H7 (cell line): ENCODE results near the gene TLCD3B. TPM values are rescaled to one million over a fixed set of nuclear protein-coding genes. Genes with fewer than 3 reads are reported as not detected.

ENCODE experiments used
- DNase-seq: peaks from one replicate; pipeline ENCODE4 v3.0.0; 2012
- H3K27me3 ChIP-seq: 2 replicates; pipeline ENCODE4 v1.6.0; 2011; ENCODE audit warnings: mild to moderate bottlenecking, low read length; ENCODE audit not compliant: control insufficient read depth, insufficient read depth
- H3K36me3 ChIP-seq: replicated peaks from 2 replicates; pipeline ENCODE4 v1.5.1; 2011; ENCODE audit warnings: low read length; ENCODE audit not compliant: control insufficient read depth, insufficient read depth
- H3K4me3 ChIP-seq: 2 replicates; pipeline ENCODE4 v1.5.1; 2011; ENCODE audit warnings: low read depth, mild to moderate bottlenecking, control low read depth, low read length, moderate library complexity; ENCODE audit not compliant: insufficient read depth
- total RNA-seq: library from RNA; depleted of rRNA; stranded (reverse); fragments of >200 nt; shearing (Covaris generic); gene quantifications from 2 replicates; pipeline ENCODE4 v1.2.3, GENCODE V29; 2014

The TLCD3B gene
- total RNA-seq, 1 experiment from 2014 or later, result 3.0 TPM

DNA sequence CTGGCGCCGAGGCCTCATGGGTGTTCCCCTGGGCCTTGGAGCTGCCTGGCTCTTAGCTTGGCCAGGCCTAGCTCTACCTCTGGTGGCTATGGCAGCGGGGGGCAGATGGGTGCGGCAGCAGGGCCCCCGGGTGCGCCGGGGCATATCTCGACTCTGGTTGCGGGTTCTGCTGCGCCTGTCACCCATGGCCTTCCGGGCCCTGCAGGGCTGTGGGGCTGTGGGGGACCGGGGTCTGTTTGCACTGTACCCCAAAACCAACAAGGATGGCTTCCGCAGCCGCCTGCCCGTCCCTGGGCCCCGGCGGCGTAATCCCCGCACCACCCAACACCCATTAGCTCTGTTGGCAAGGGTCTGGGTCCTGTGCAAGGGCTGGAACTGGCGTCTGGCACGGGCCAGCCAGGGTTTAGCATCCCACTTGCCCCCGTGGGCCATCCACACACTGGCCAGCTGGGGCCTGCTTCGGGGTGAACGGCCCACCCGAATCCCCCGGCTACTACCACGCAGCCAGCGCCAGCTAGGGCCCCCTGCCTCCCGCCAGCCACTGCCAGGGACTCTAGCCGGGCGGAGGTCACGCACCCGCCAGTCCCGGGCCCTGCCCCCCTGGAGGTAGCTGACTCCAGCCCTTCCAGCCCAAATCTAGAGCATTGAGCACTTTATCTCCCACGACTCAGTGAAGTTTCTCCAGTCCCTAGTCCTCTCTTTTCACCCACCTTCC, 43.5 kb downstream of the TLCD3B start:
- peaks cover 32% of the 10 kb centered on the region for H3K36me3 ChIP-seq
- no peaks in the 10 kb centered on the region for H3K27me3 ChIP-seq
- DNase-seq, result peak; percentile 57
- H3K4me3 ChIP-seq, result no peak overlapping the region

DNA sequence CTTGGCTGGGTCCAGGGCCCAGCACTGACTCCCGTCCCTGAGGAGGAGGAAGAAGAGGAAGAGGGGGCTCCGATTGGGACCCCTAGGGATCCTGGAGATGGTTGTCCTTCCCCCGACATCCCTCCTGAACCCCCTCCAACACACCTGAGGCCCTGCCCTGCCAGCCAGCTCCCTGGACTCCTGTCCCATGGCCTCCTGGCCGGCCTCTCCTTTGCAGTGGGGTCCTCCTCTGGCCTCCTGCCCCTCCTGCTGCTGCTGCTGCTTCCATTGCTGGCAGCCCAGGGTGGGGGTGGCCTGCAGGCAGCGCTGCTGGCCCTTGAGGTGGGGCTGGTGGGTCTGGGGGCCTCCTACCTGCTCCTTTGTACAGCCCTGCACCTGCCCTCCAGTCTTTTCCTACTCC, 44.1 kb downstream of the TLCD3B start:
- peak; percentile 49 for DNase-seq
- peaks cover 31% of the 10 kb centered on the region for H3K36me3 ChIP-seq
- no peak overlapping the region for H3K4me3 ChIP-seq
- H3K27me3 ChIP-seq, result no peaks in the 10 kb centered on the region

- peak; percentile 35 for DNase-seq
- no peak overlapping the region for H3K4me3 ChIP-seq
- peaks cover 38% of the 10 kb centered on the region for H3K36me3 ChIP-seq
- no peaks in the 10 kb centered on the region for H3K27me3 ChIP-seq
These were observed 44.8 kb downstream of the TLCD3B start for GRCh38 chr16:29986231-29986630.

DNA sequence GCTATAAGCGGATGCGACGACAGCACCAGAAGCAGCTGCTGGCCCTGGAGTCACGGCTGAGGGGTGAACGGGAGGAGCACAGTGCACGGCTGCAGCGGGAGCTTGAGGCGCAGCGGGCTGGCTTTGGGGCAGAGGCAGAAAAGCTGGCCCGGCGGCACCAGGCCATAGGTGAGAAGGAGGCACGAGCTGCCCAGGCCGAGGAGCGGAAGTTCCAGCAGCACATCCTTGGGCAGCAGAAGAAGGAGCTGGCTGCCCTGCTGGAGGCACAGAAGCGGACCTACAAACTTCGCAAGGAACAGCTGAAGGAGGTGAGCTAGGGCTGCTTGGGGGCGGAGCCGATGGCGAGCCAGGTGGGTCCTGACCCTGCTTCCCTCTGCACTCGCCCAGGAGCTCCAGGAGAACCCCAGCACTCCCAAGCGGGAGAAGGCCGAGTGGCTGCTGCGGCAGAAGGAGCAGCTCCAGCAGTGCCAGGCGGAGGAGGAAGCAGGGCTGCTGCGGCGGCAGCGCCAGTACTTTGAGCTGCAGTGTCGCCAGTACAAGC, 45.7 kb downstream of the TLCD3B start:
- peak; percentile 55 for DNase-seq
- no peak overlapping the region for H3K4me3 ChIP-seq
- H3K27me3 ChIP-seq, result no peaks in the 10 kb centered on the region
- H3K36me3 ChIP-seq, result peaks cover 40% of the 10 kb centered on the region

- Histone ChIP-seq H3K27me3 (no peaks in the 10 kb centered on the region), H3K4me3 (no peak overlapping the region), H3K36me3 (peaks cover 46% of the 10 kb centered on the region)
- no peak for DNase-seq
These were observed 46.3 kb downstream of the TLCD3B start for GRCh38 chr16:29984764-29985147.

- DNase-seq, result no peak
- Histone ChIP-seq H3K27me3 (no peaks in the 10 kb centered on the region), H3K36me3 (peaks cover 48% of the 10 kb centered on the region), H3K4me3 (no peak overlapping the region)
These were observed 46.8 kb downstream of the TLCD3B start for GRCh38 chr16:29984137-29984763.

DNA sequence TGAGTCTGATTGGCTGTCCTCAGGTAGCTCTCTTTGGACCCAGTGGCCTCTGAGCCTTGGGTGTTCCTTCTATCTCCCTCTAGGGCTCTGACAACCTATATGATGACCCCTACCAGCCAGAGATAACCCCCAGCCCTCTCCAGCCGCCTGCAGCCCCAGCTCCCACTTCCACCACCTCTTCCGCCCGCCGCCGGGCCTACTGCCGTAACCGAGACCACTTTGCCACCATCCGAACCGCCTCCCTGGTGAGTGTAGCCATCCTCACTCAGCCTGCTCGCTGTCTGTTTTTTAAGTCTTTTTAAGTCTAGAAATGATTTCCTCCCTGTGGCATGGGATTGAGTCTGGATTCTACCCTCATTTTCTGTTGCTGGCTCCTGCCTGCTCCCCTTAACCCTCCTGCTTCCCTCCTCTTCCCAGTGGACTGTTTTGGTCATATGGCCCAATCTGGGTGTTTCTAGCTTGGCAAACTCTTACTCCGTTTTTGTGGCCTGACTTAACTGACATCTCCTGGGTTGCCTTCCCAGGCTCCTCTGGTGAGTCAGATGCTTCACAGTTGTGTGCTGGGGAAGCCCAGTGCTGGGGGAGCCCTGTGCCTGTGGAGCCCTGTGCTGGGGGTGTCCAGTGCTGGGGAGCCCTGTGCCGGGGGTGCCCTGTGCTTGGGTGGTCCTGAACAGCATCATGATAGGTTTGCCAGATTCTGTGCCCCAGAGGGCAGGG, 47.5 kb downstream of the TLCD3B start:
- Histone ChIP-seq H3K4me3 (no peak overlapping the region), H3K36me3 (peaks cover 55% of the 10 kb centered on the region), H3K27me3 (no peaks in the 10 kb centered on the region)
- peak; percentile 42 for DNase-seq

GRCh38 chr16:29982560-29983419, 48.3 kb downstream of the TLCD3B start:
- no peak overlapping the region for H3K4me3 ChIP-seq
- DNase-seq, result peak; percentile 32
- peaks cover 63% of the 10 kb centered on the region for H3K36me3 ChIP-seq
- H3K27me3 ChIP-seq, result no peaks in the 10 kb centered on the region

- Histone ChIP-seq H3K4me3 (no peak overlapping the region), H3K36me3 (peaks cover 43% of the 10 kb centered on the region), H3K27me3 (no peaks in the 10 kb centered on the region)
- peak; percentile 14 for DNase-seq
These were observed 52.4 kb downstream of the TLCD3B start for GRCh38 chr16:29978564-29979270.

DNA sequence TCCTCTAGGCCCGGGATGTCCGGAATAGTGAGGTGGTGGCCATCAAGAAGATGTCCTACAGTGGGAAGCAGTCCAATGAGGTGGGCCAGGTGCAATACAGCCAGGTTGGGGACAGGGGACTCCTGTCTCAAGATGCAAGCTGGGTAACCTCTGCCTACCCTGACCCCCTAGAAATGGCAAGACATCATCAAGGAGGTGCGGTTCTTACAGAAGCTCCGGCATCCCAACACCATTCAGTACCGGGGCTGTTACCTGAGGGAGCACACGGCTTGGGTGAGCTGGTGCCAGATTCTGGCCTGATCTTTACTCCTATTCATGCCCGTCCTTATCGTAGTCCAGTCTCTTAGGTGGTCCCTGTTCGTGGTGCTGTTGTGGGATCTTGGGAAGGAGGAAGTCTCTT, 53.0 kb downstream of the TLCD3B start:
- H3K4me3 ChIP-seq, result no peak overlapping the region
- peaks cover 38% of the 10 kb centered on the region for H3K36me3 ChIP-seq
- DNase-seq, result peak; percentile 12
- H3K27me3 ChIP-seq, result no peaks in the 10 kb centered on the region

- H3K4me3 ChIP-seq, result no peak overlapping the region
- peaks cover 36% of the 10 kb centered on the region for H3K36me3 ChIP-seq
- peak; percentile 37 for DNase-seq
- H3K27me3 ChIP-seq, result peaks cover 3% of the 10 kb centered on the region
These were observed 53.8 kb downstream of the TLCD3B start for GRCh38 chr16:29977063-29977825.

DNA sequence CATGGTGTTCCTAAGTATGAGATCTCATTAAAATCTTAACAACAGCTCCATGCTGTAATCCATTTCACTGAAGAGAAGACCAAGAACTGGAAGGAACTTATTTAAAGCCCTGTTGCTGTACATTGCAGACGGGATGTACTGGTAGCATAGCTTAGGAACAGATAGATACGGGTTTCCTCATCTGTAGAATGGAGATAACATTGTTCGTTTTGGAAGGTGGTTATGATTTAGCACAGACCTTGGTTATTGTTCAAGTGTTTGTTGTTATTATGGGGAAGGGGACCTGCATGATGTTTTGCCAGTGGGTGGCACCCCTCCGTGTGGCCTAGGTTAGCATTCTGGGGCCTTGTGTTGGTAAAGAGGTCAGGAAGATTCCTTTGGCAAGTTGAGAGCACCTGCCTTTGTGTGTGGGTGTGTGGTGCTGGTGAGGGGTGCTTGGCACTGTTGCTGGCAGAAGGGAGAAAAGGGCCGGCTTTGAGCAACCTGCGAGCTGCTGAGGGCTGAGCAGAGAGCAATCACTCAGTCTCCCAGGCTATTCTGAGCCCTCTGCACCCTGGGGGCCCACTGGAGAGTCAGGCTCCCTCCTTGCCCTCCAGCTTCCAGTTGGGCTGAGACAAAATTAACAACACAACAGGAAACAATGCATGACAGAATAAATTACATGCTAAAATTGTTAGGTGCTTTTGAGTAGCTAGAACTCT, 55.1 kb downstream of the TLCD3B start:
- H3K36me3 ChIP-seq, result peaks cover 30% of the 10 kb centered on the region
- H3K27me3 ChIP-seq, result peaks cover 3% of the 10 kb centered on the region
- DNase-seq, result peak; percentile 66
- no peak overlapping the region for H3K4me3 ChIP-seq
